HUDEP-2 (cell line): ENCODE data around the gene PHACTR3.

Source experiments
- DNase-seq, 76 experiments: peaks; one replicate each; lab custom pipeline; 2025; ENCODE audit not compliant: unreplicated experiment in 76 of 76; lab: John Stamatoyannopoulos, UW

The PHACTR3 gene

GRCh38 chr20:59784365-59784764 is 180.0 kb downstream of the PHACTR3 start:
- DNase-seq = no peak

GRCh38 chr20:59784791-59785668 is 180.7 kb downstream of the PHACTR3 start:
- no peak for DNase-seq

- no peak for DNase-seq
Measured at GRCh38 chr20:59785669-59785959, 181.3 kb downstream of the PHACTR3 start.

GRCh38 chr20:59785986-59786795 is 181.9 kb downstream of the PHACTR3 start:
- DNase-seq = no peak

- DNase-seq = no peak
Measured at GRCh38 chr20:59786801-59787537, 182.6 kb downstream of the PHACTR3 start.

- DNase-seq = no peak
Measured at GRCh38 chr20:59787538-59787890, 183.2 kb downstream of the PHACTR3 start.

GRCh38 chr20:59788196-59788735 is 183.9 kb downstream of the PHACTR3 start:
- no peak for DNase-seq

GRCh38 chr20:59788811-59789397 is 184.6 kb downstream of the PHACTR3 start:
- no peak for DNase-seq

GRCh38 chr20:59789686-59790085 is 185.3 kb downstream of the PHACTR3 start:
- no peak for DNase-seq

GRCh38 chr20:59790346-59790745 is 186.0 kb downstream of the PHACTR3 start:
- no peak for DNase-seq

- DNase-seq = no peak
Measured at GRCh38 chr20:59792300-59792699, 188.0 kb downstream of the PHACTR3 start.

GRCh38 chr20:59794555-59794954 is 190.2 kb downstream of the PHACTR3 start:
- no peak for DNase-seq

GRCh38 chr20:59800309-59800708 is 196.0 kb downstream of the PHACTR3 start:
- no peak for DNase-seq

GRCh38 chr20:59802018-59802417 is 197.7 kb downstream of the PHACTR3 start:
- DNase-seq = no peak

GRCh38 chr20:59802471-59803221 is 198.3 kb downstream of the PHACTR3 start:
- DNase-seq = no peak

GRCh38 chr20:59804347-59804746 is 200.0 kb downstream of the PHACTR3 start:
- no peak for DNase-seq

GRCh38 chr20:59804871-59805665 is 200.7 kb downstream of the PHACTR3 start:
- DNase-seq = no peak

GRCh38 chr20:59805786-59806577 is 201.6 kb downstream of the PHACTR3 start:
- no peak for DNase-seq
